A549 (cell line): Measurements from ENCODE around the gene TGIF2. TPM values are rescaled to one million over a fixed set of nuclear protein-coding genes. Genes with fewer than 3 reads are reported as not detected.

Source experiments
- ATAC-seq, 2 experiments: fragments of 200-7000 bp in 1 of 2; fragments of >200 bp in 1 of 2; cut with Nextera tagmentation in 1 of 2; cut with Tn5 transposase in 1 of 2; 3 replicates each; pipeline versions ENCODE4 v1.8.0 to v1.9.1; 2018 to 2020; ENCODE audit warnings: mild to moderate bottlenecking in 1 of 2, moderate library complexity in 1 of 2
- CTCF ChIA-PET: fragments of 300-600 bp; sonication (Branson Sonifier 250); formaldehyde crosslinking; extraction: SDS; loops from one replicate; lab custom pipeline; 2021; ENCODE audit warnings: antibody characterized with exemption, inconsistent platforms; lab: Yijun Ruan, JAX
- POLR2A ChIA-PET: fragments of 350-600 bp; formaldehyde crosslinking; extraction: SDS; loops from one replicate; lab custom pipeline; 2021; ENCODE audit warnings: antibody characterized with exemption, inconsistent platforms; lab: Yijun Ruan, JAX
- DNase-seq, 2 experiments: peaks; one replicate each; pipeline versions ENCODE4 v3.0.0 to v3.0.0-alpha.2; 2011 to 2016; ENCODE audit warnings: low read depth in 1 of 2, low spot score in 1 of 2
- FAIRE-seq: peaks from 2 replicates; lab custom pipeline; 2011; peaks lifted over from hg19 to GRCh38; lab: Jason Lieb, UNC
- H3K27ac ChIP-seq, 2 experiments: fragments of >200 bp; sonication (Bioruptor Twin); formaldehyde crosslinking; 3 replicates each; pipeline ENCODE4 v1.5.1; 2016 to 2017
- H3K4me1 ChIP-seq: fragments of >200 bp; sonication (Bioruptor Twin); formaldehyde crosslinking; 3 replicates; pipeline ENCODE4 v1.6.1; 2016
- H3K4me2 ChIP-seq: fragments of >200 bp; sonication (Bioruptor Twin); formaldehyde crosslinking; 3 replicates; pipeline ENCODE4 v1.6.1; 2016
- H3K4me3 ChIP-seq: fragments of >200 bp; sonication (Bioruptor Twin); formaldehyde crosslinking; 3 replicates; pipeline ENCODE4 v1.5.1; 2016
- H3K9me3 ChIP-seq: fragments of >200 bp; sonication (Bioruptor Twin); formaldehyde crosslinking; 3 replicates; pipeline ENCODE4 v1.6.1; 2016
- BHLHE40 ChIP-seq: IDR thresholded peaks from 2 replicates; pipeline ENCODE4 v1.6.1; 2012; ENCODE audit warnings: low read depth, low read length, inconsistent platforms
- CBX8 ChIP-seq: fragments of 200-600 bp; sonication (generic); IDR thresholded peaks from 2 replicates; pipeline ENCODE4 v1.6.1; 2016
- CHD2 ChIP-seq: fragments of 150-350 bp; IDR thresholded peaks from 2 replicates; pipeline ENCODE4 v1.6.1; 2014; ENCODE audit warnings: low read length; ENCODE audit not compliant: partially characterized antibody
- E2F6 ChIP-seq: IDR thresholded peaks from 2 replicates; pipeline ENCODE4 v1.6.1; 2012; ENCODE audit warnings: low read depth, borderline replicate concordance
- EHF ChIP-seq: fragments of 250-450 bp; sonication (Bioruptor Pico); IDR thresholded peaks from 2 replicates; pipeline ENCODE4 v1.5.0; 2020; ENCODE audit warnings: mild to moderate bottlenecking
- ELK1 ChIP-seq: fragments of 150-350 bp; IDR thresholded peaks from 2 replicates; pipeline ENCODE4 v1.6.1; 2014; ENCODE audit warnings: low read depth, mild to moderate bottlenecking, low read length
- FOSB ChIP-seq: fragments of 250-450 bp; sonication (Bioruptor Pico); IDR thresholded peaks from 2 replicates; pipeline ENCODE4 v1.5.0; 2020; ENCODE audit warnings: mild to moderate bottlenecking, moderate library complexity
- GATA3 ChIP-seq: IDR thresholded peaks from 2 replicates; pipeline ENCODE4 v1.6.1; 2012; ENCODE audit warnings: borderline replicate concordance
- JUN ChIP-seq, 2 experiments: fragments of >200 bp; sonication (Bioruptor Twin); formaldehyde crosslinking; IDR thresholded peaks; 2 replicates in 1 of 2; 3 replicates in 1 of 2; pipeline ENCODE4 v1.6.1; 2016 to 2017
- NFE2L2 ChIP-seq: fragments of 150-350 bp; conservative IDR thresholded peaks from 2 replicates; pipeline ENCODE4 v1.6.1; 2014; ENCODE audit warnings: low read length
- NPAS2 ChIP-seq: fragments of 250-450 bp; sonication (Bioruptor Pico); IDR thresholded peaks from 2 replicates; pipeline ENCODE4 v1.8.0; 2022; ENCODE audit warnings: mild to moderate bottlenecking, moderate library complexity, borderline replicate concordance
- NR3C1 ChIP-seq: fragments of >200 bp; sonication (Bioruptor Twin); formaldehyde crosslinking; IDR thresholded peaks from 3 replicates; pipeline ENCODE4 v1.6.1; 2017
- POLR2AphosphoS2 ChIP-seq: conservative IDR thresholded peaks from 2 replicates; pipeline ENCODE4 v1.6.1; 2012; ENCODE audit warnings: low read length, improper control_type of control experiment, inconsistent platforms
- RCOR1 ChIP-seq: fragments of 150-350 bp; IDR thresholded peaks from 2 replicates; pipeline ENCODE4 v1.6.1; 2014; ENCODE audit warnings: antibody characterized with exemption, low read length, low read depth
- RFX5 ChIP-seq: fragments of 450-650 bp; IDR thresholded peaks from 2 replicates; pipeline ENCODE4 v1.7.1; 2014; ENCODE audit warnings: antibody characterized with exemption, mild to moderate bottlenecking, moderate library complexity
- RNF2 ChIP-seq: fragments of 200-600 bp; sonication (generic); IDR thresholded peaks from 2 replicates; pipeline ENCODE4 v1.6.1; 2016; ENCODE audit warnings: low read depth, mild to moderate bottlenecking, antibody characterized with exemption, moderate library complexity, borderline replicate concordance
- SMC3 ChIP-seq: fragments of >200 bp; sonication (Bioruptor Twin); formaldehyde crosslinking; IDR thresholded peaks from 3 replicates; pipeline ENCODE4 v1.6.1; 2018; ENCODE audit warnings: inconsistent platforms
- ZC3H11A ChIP-seq: fragments of 450-650 bp; IDR thresholded peaks from 2 replicates; pipeline ENCODE4 v1.6.1; 2014; ENCODE audit warnings: antibody characterized with exemption, mild to moderate bottlenecking
- ZFP36 ChIP-seq: fragments of 450-650 bp; IDR thresholded peaks from 2 replicates; pipeline ENCODE4 v1.6.1; 2014; ENCODE audit warnings: borderline replicate concordance; ENCODE audit not compliant: partially characterized antibody
- ZNF302 ChIP-seq: fragments of 250-450 bp; sonication (Bioruptor Pico); IDR thresholded peaks from 2 replicates; pipeline ENCODE4 v1.9.0; 2021; ENCODE audit warnings: inconsistent platforms, mild to moderate bottlenecking, moderate library complexity
- WGBS: methylation state at CpG from one replicate; pipeline ENCODE4 v1.1.6; 2017; ENCODE audit errors: missing lambda C conversion rate; 5-methylcytosine and 5-hydroxymethylcytosine counted together
- polyA plus RNA-seq, 4 experiments: library from polyadenylated mRNA; depleted of rRNA in 3 of 4; stranded (reverse); fragments of >200 nt; fragmentation: RNase III in 1 of 4; extraction: RNeasy Plus Mini Kit Qiagen cat#74134 plus additional on column Dnase treatment in 1 of 4; gene quantifications; 2 replicates in 3 of 4; 3 replicates in 1 of 4; pipeline ENCODE4 v1.2.3, GENCODE V29; 2011 to 2017

The TGIF2 gene
- polyA plus RNA-seq, 2 of the 4 experiments (the other 2 are of a cell fraction) = 4.1 to 5.1 TPM

- CTCF ChIA-PET = interaction anchor here (0.6 to 1.6 kb wide), 4 partner anchors 10 to 637 kb away, joined by 3 to 4 read pairs (median 3); no protein-coding TSS in a partner anchor
- no peak overlapping the region for H3K4me3 ChIP-seq
- no peak overlapping the region for H3K4me2 ChIP-seq
- FAIRE-seq (no peak), DNase-seq (no peak), ATAC-seq (no peak)
- WGBS = 71% methylated on average over 10 of the region's 10 CpGs
- no peaks in the 10 kb centered on the region for H3K9me3 ChIP-seq
- no peak overlapping the region for H3K27ac ChIP-seq
- no peaks in the 10 kb centered on the region for H3K4me1 ChIP-seq
- POLR2A ChIA-PET = no interaction called here
- TF ChIP-seq BHLHE40 (no peak), RNF2 (no peak), CBX8 (no peak), ZC3H11A (no peak), NPAS2 (CRISPR knock-in tag) (no peak), FOSB (CRISPR knock-in tag) (no peak), JUN (IDR thresholded peaks at IDR 0.05) (no peak), ELK1 (no peak), EHF (CRISPR knock-in tag) (no peak), SMC3 (no peak)
- TF ChIP-seq, all 56 proteins: peak for 0
Measured at GRCh38 chr20:36532388-36532787, 41.0 kb upstream of the TGIF2 start.

- Histone ChIP-seq H3K27ac (no peak overlapping the region), H3K9me3 (no peaks in the 10 kb centered on the region), H3K4me2 (no peak overlapping the region), H3K4me3 (no peak overlapping the region), H3K4me1 (no peaks in the 10 kb centered on the region)
- FAIRE-seq = no peak
- WGBS = 84% methylated on average over 3 of the region's 3 CpGs
- ChIA-PET CTCF (interaction anchor here (0.6 to 1.6 kb wide), 3 partner anchors 11 to 636 kb away, joined by 3 read pairs; partner anchors contain the start of gene RAB5IF), POLR2A (no interaction called here)
- TF ChIP-seq E2F6 (no peak), GATA3 (no peak), RFX5 (no peak), ZNF302 (CRISPR knock-in tag) (no peak), NFE2L2 (no peak), BHLHE40 (no peak), RCOR1 (no peak), ZFP36 (no peak), CHD2 (no peak)
- DNase-seq = no peak
- ATAC-seq = no peak
Measured at GRCh38 chr20:36532822-36533221, 40.6 kb upstream of the TGIF2 start.

- FAIRE-seq (no peak), DNase-seq (no peak), ATAC-seq (no peak)
- H3K9me3 ChIP-seq = no peaks in the 10 kb centered on the region
- no peak overlapping the region for H3K4me3 ChIP-seq
- POLR2A ChIA-PET = no interaction called here
- CTCF ChIA-PET = interaction anchor here (1.3 kb wide), 1 partner anchor 10 kb away, joined by 4 read pairs; no protein-coding TSS in a partner anchor
- 73% methylated on average over 11 of the region's 11 CpGs for WGBS
- TF ChIP-seq POLR2AphosphoS2 (no peak), CBX8 (no peak), NR3C1 (no peak)
- H3K4me1 ChIP-seq = peaks cover 5% of the 10 kb centered on the region; the same call in 1 of the 3 replicates
- no peak overlapping the region for H3K27ac ChIP-seq
- H3K4me2 ChIP-seq = no peak overlapping the region
Measured at GRCh38 chr20:36538026-36538722, 35.2 kb upstream of the TGIF2 start.
